Smooth muscle cell (in vitro differentiated cells): ENCODE data around the gene HSD17B13. TPM values are rescaled to one million over a fixed set of nuclear protein-coding genes. Genes with fewer than 3 reads are reported as not detected.

Experiments
- DNase-seq: peaks from one replicate; lab custom pipeline; 2025; ENCODE audit not compliant: unreplicated experiment; lab: John Stamatoyannopoulos, UW
- H2AFZ ChIP-seq: fragments of 200-600 bp; sonication (generic); 2 replicates; pipeline ENCODE4 v1.6.0; 2016; ENCODE audit warnings: antibody characterized with exemption, low read depth, mild to moderate bottlenecking
- H3F3A ChIP-seq: fragments of 200-600 bp; sonication (generic); 2 replicates; pipeline ENCODE4 v1.6.0; 2017; ENCODE audit warnings: antibody characterized with exemption, low read depth
- H3K27ac ChIP-seq: fragments of 200-600 bp; sonication (generic); 2 replicates; pipeline ENCODE4 v1.5.1; 2016; ENCODE audit warnings: low read depth, mild to moderate bottlenecking
- H3K27me3 ChIP-seq: fragments of 200-600 bp; sonication (generic); 2 replicates; pipeline ENCODE4 v1.6.1; 2016; ENCODE audit warnings: low read depth, mild to moderate bottlenecking
- H3K36me3 ChIP-seq: fragments of 200-600 bp; sonication (generic); 2 replicates; pipeline ENCODE4 v1.5.1; 2016; ENCODE audit warnings: low read depth
- H3K4me1 ChIP-seq: fragments of 200-600 bp; sonication (generic); 2 replicates; pipeline ENCODE4 v1.5.1; 2016; ENCODE audit warnings: low read depth
- H3K4me2 ChIP-seq: fragments of 200-600 bp; sonication (generic); 2 replicates; pipeline ENCODE4 v1.6.0; 2016; ENCODE audit warnings: mild to moderate bottlenecking
- H3K4me3 ChIP-seq: fragments of 200-600 bp; sonication (generic); 2 replicates; pipeline ENCODE4 v1.5.1; 2016; ENCODE audit warnings: mild to moderate bottlenecking
- H3K79me2 ChIP-seq: fragments of 200-600 bp; sonication (generic); 2 replicates; pipeline ENCODE4 v1.6.0; 2016; ENCODE audit warnings: low read depth, mild to moderate bottlenecking
- H3K9ac ChIP-seq: fragments of 200-600 bp; sonication (generic); 2 replicates; pipeline ENCODE4 v1.6.0; 2016; ENCODE audit warnings: low read depth
- H3K9me3 ChIP-seq: fragments of 200-600 bp; sonication (generic); replicated peaks from 2 replicates; pipeline ENCODE4 v1.5.1; 2016; ENCODE audit warnings: low read depth
- H4K20me1 ChIP-seq: fragments of 200-600 bp; sonication (generic); 2 replicates; pipeline ENCODE4 v1.6.0; 2016; ENCODE audit warnings: low read depth
- WGBS: methylation state at CpG from one replicate; pipeline ENCODE4 v1.1.7; 2016; ENCODE audit warnings: low lambda C conversion rate; 5-methylcytosine and 5-hydroxymethylcytosine counted together
- polyA plus RNA-seq: library from polyadenylated mRNA; unstranded; fragments of >200 nt; fragmentation: Nextera tagmentation; extraction: Ambion mirVana; gene quantifications from 2 replicates; pipeline ENCODE4 v1.2.1, GENCODE V29; 2016
- total RNA-seq: library from RNA; depleted of rRNA; stranded (reverse); fragments of >200 nt; gene quantifications from 2 replicates; pipeline ENCODE4 v1.2.3, GENCODE V29; 2014
- TF ChIP-seq, protein P1 (sequence below): fragments of 200-600 bp; sonication (generic); IDR thresholded peaks from 2 replicates; pipeline ENCODE4 v1.5.1; 2017; ENCODE audit warnings: borderline replicate concordance, mild to moderate bottlenecking, antibody characterized with exemption; ENCODE audit not compliant: insufficient read depth, poor library complexity, severe bottlenecking

The HSD17B13 gene
- total and polyA plus RNA-seq, 2 experiments from 2014 or later = not detected

DNA sequence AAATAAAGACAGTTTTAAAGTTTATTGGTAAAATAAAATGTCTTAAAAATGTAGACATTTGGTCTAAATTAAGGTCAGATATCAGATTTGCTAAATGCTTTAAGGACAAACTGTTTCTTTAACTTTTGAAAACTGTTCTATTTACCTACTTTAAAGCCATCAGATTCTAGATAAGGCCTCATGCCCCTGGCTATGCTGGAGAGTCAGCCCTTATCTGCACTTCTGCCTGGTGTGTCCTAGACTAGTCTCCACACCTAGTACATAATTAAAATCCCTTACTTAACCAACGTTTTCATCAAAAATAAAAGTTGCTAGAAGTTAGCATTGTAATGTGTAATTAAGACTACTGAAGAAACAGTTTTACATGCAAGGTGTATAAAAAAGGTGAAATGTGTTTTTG lies 42.7 kb upstream of the HSD17B13 start:
- Histone ChIP-seq H3K4me2 (no peak overlapping the region), H3F3A (no peaks in the 10 kb centered on the region), H3K36me3 (no peaks in the 10 kb centered on the region), H3K9me3 (no peaks in the 10 kb centered on the region), H4K20me1 (no peaks in the 10 kb centered on the region), H3K79me2 (no peaks in the 10 kb centered on the region), H3K27ac (no peak overlapping the region), H3K27me3 (no peaks in the 10 kb centered on the region), H3K4me3 (no peak overlapping the region), H3K4me1 (no peaks in the 10 kb centered on the region), H3K9ac (no peak overlapping the region), H2AFZ (no peak overlapping the region)
- no peak for DNase-seq
- TF ChIP-seq, protein P1, sequence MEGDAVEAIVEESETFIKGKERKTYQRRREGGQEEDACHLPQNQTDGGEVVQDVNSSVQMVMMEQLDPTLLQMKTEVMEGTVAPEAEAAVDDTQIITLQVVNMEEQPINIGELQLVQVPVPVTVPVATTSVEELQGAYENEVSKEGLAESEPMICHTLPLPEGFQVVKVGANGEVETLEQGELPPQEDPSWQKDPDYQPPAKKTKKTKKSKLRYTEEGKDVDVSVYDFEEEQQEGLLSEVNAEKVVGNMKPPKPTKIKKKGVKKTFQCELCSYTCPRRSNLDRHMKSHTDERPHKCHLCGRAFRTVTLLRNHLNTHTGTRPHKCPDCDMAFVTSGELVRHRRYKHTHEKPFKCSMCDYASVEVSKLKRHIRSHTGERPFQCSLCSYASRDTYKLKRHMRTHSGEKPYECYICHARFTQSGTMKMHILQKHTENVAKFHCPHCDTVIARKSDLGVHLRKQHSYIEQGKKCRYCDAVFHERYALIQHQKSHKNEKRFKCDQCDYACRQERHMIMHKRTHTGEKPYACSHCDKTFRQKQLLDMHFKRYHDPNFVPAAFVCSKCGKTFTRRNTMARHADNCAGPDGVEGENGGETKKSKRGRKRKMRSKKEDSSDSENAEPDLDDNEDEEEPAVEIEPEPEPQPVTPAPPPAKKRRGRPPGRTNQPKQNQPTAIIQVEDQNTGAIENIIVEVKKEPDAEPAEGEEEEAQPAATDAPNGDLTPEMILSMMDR = no peak
- 60% methylated on average over 1 of the region's 1 CpG for WGBS

DNA sequence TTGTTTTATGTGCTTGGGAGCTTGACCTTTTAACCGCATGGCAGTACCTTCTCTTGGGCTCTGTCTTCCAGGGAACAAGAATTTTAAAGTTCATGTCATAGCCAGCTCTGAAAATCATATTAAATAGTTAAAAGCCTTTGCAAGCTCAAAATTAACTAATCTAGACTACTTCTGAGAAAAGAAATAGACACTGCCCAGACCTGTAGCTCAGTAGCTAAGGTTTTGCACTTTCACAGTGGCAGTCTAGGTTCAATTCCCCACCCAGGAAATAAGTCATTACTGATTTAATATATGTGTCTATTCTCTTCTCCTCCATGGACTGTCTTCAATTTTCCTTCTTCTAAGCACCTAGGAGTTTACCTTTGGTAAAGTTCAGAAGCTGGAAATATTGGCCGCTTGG lies 40.9 kb upstream of the HSD17B13 start:
- H3K9ac ChIP-seq = no peak overlapping the region
- 97% methylated on average over 2 of the region's 2 CpGs for WGBS
- no peak overlapping the region for H3K4me3 ChIP-seq
- no peaks in the 10 kb centered on the region for H4K20me1 ChIP-seq
- TF ChIP-seq, protein P1 = no peak
- no peaks in the 10 kb centered on the region for H3K4me1 ChIP-seq
- H2AFZ ChIP-seq = no peak overlapping the region
- no peaks in the 10 kb centered on the region for H3K27me3 ChIP-seq
- H3K9me3 ChIP-seq = no peaks in the 10 kb centered on the region
- H3K27ac ChIP-seq = no peak overlapping the region
- H3K79me2 ChIP-seq = no peaks in the 10 kb centered on the region
- no peaks in the 10 kb centered on the region for H3K36me3 ChIP-seq
- H3K4me2 ChIP-seq = no peak overlapping the region
- H3F3A ChIP-seq = no peaks in the 10 kb centered on the region
- no peak for DNase-seq

DNA sequence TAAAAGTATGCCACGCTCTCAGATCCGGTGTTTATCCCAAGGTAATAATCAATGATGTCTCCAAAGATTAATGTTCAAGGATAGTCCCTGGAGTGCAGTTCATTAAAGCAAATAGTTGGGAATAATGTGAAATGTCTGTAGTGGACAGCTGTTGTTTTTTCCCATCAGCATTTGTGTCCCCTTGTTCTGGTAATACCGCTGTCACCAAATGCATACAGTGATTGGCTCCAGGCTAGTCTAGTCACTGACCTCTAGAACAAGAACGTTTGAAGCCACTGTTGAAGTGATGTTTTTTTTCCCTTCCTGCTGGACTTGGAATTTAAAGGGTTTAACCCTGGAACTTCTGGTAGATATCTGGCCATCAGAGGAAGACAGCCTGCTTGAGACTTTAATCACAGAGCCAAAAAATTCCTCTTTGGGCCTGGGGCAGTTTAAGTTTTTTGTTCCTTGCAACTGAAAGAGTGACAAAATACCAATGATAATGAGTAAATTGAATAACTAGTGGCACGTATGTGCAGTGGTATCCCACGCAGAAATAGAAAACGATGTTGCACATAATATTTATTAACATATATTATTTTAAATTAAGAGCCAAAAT lies 37.8 kb upstream of the HSD17B13 start:
- no peak overlapping the region for H3K27ac ChIP-seq
- no peaks in the 10 kb centered on the region for H4K20me1 ChIP-seq
- no peak overlapping the region for H2AFZ ChIP-seq
- no peaks in the 10 kb centered on the region for H3K9me3 ChIP-seq
- H3K4me1 ChIP-seq = no peaks in the 10 kb centered on the region
- 65% methylated on average over 7 of the region's 7 CpGs for WGBS
- no peaks in the 10 kb centered on the region for H3F3A ChIP-seq
- no peaks in the 10 kb centered on the region for H3K36me3 ChIP-seq
- H3K79me2 ChIP-seq = no peaks in the 10 kb centered on the region
- no peak for DNase-seq
- no peak overlapping the region for H3K4me2 ChIP-seq
- H3K27me3 ChIP-seq = no peaks in the 10 kb centered on the region
- H3K4me3 ChIP-seq = no peak overlapping the region
- no peak overlapping the region for H3K9ac ChIP-seq
- TF ChIP-seq, protein P1 = no peak

DNA sequence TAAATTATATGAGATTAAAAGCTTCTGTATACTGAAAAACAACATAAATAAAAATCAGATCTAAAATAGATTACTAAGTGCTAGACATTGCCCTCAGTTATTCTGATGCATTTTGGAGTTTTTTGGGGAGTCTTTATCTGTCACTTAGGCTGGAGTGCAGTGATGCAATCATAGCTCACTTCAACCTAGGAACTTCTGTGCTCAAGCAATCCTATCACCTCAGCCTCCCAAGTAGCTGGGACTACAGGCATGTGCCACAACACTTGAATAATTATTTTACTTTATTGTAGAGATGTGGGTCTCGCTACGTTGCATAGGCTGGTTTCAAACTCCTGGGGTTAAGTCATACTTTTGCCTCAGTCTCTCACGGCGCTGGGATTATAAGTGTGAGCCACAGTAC lies 36.6 kb upstream of the HSD17B13 start:
- WGBS = 98% methylated on average over 4 of the region's 4 CpGs

More for the DNA sequence above, 36.6 kb upstream of the HSD17B13 start:
- H3K4me1 ChIP-seq = no peaks in the 10 kb centered on the region
- H3K36me3 ChIP-seq = no peaks in the 10 kb centered on the region
- DNase-seq = no peak
- no peak overlapping the region for H3K9ac ChIP-seq
- no peak overlapping the region for H3K27ac ChIP-seq
- H3K79me2 ChIP-seq = no peaks in the 10 kb centered on the region
- H3K4me3 ChIP-seq = no peak overlapping the region
- TF ChIP-seq, protein P1 = no peak
- no peak overlapping the region for H3K4me2 ChIP-seq
- H3K9me3 ChIP-seq = no peaks in the 10 kb centered on the region
- H2AFZ ChIP-seq = no peak overlapping the region
- H3F3A ChIP-seq = no peaks in the 10 kb centered on the region
- no peaks in the 10 kb centered on the region for H3K27me3 ChIP-seq
- H4K20me1 ChIP-seq = no peaks in the 10 kb centered on the region
